HCT116 (cell line): ENCODE data around the gene CHRNA7. TPM values are rescaled to one million over a fixed set of nuclear protein-coding genes. Genes with fewer than 3 reads are reported as not detected.

Source experiments
- ATAC-seq: fragments of 200-7000 bp; cut with Tn5 transposase; 2 replicates; pipeline ENCODE4 v1.9.1; 2020; ENCODE audit warnings: mild to moderate bottlenecking, moderate library complexity
- BruUV-seq: library from RNA; stranded (reverse); fragments of 400-500 nt; replicated peaks from 2 replicates; lab custom pipeline; 2021; lab: Mats Ljungman, UMichigan
- CTCF ChIA-PET: fragments of 300-600 bp; sonication (Branson Sonifier 250); formaldehyde crosslinking; loops from one replicate; lab custom pipeline; 2021; ENCODE audit warnings: antibody characterized with exemption; lab: Charles Lee
- POLR2A ChIA-PET: fragments of 300-600, 350-600 bp; sonication (Branson Sonifier 250); formaldehyde crosslinking; loops from one replicate; lab custom pipeline; 2021; ENCODE audit warnings: antibody characterized with exemption; lab: Charles Lee
- RAD21 ChIA-PET, 2 experiments: fragments of 300-600 bp; sonication (Branson Sonifier 250); formaldehyde crosslinking; loops; one replicate each; lab custom pipeline; 2023; ENCODE audit warnings: low total read pairs in 2 of 2; ENCODE audit not compliant: uncharacterized antibody in 2 of 2, unreplicated experiment in 2 of 2, low non-redundant PET in 1 of 2; lab: Charles Lee
- DNase-seq: peaks from one replicate; pipeline ENCODE4 v3.0.0-alpha.2; 2010; ENCODE audit warnings: low read depth, low spot score
- H2AFZ ChIP-seq: fragments of 200-600 bp; shearing (Covaris generic), sonication (generic); 2 replicates; pipeline ENCODE4 v1.6.1; 2017; ENCODE audit warnings: low read depth, mixed run types, mixed read lengths, antibody characterized with exemption, low read length; ENCODE audit not compliant: poor library complexity, severe bottlenecking
- H3K27ac ChIP-seq: 2 replicates; pipeline ENCODE4 v1.5.1; 2012; ENCODE audit warnings: low read depth, low read length
- H3K27me3 ChIP-seq: fragments of 200-600 bp; sonication (generic); 2 replicates; pipeline ENCODE4 v1.6.1; 2016; ENCODE audit warnings: mixed run types, low read length, mixed read lengths; ENCODE audit not compliant: insufficient read depth
- H3K36me3 ChIP-seq, 2 experiments: fragments of 200-500 bp in 1 of 2; fragments of 200-600 bp in 1 of 2; sonication (Bioruptor generic) in 1 of 2; sonication (generic) in 1 of 2; 2 replicates each; pipeline versions ENCODE4 v1.5.1 to v1.6.1; 2014 to 2016; ENCODE audit warnings: low read length in 2 of 2, inconsistent platforms in 1 of 2, mixed read lengths in 1 of 2, mixed run types in 1 of 2; ENCODE audit not compliant: insufficient read depth in 2 of 2, control insufficient read depth in 1 of 2
- H3K4me1 ChIP-seq, 2 experiments: fragments of 200-600 bp in 1 of 2; sonication (generic) in 1 of 2; 2 replicates each; pipeline versions ENCODE4 v1.5.1 to v1.6.1; 2012 to 2017; ENCODE audit warnings: low read length in 2 of 2, inconsistent platforms in 1 of 2, mild to moderate bottlenecking in 1 of 2, mixed read lengths in 1 of 2, mixed run types in 1 of 2, moderate library complexity in 1 of 2; ENCODE audit not compliant: insufficient read depth in 2 of 2, control insufficient read depth in 1 of 2
- H3K4me2 ChIP-seq: fragments of 200-600 bp; sonication (generic); 2 replicates; pipeline ENCODE4 v1.6.1; 2017; ENCODE audit warnings: mixed run types, low read length, mixed read lengths
- H3K4me3 ChIP-seq, 2 experiments: fragments of 200-600 bp in 1 of 2; sonication (generic) in 1 of 2; replicated peaks in 1 of 2; 2 replicates each; pipeline ENCODE4 v1.5.1; 2011 to 2016; ENCODE audit warnings: low read length in 2 of 2, control low read depth in 1 of 2, low read depth in 1 of 2, mild to moderate bottlenecking in 1 of 2, mixed read lengths in 1 of 2, mixed run types in 1 of 2
- H3K79me2 ChIP-seq: fragments of 200-600 bp; sonication (generic); 2 replicates; pipeline ENCODE4 v1.6.1; 2017; ENCODE audit warnings: mild to moderate bottlenecking, mixed run types, low read length, moderate library complexity, mixed read lengths; ENCODE audit not compliant: insufficient read depth
- H3K9ac ChIP-seq: fragments of 200-600 bp; sonication (generic); 2 replicates; pipeline ENCODE4 v1.6.1; 2016; ENCODE audit warnings: low read length, mixed read lengths
- H3K9me2 ChIP-seq: fragments of 200-600 bp; sonication (generic), shearing (Covaris generic); 2 replicates; pipeline ENCODE4 v1.6.1; 2017; ENCODE audit warnings: mixed run types, mild to moderate bottlenecking, moderate library complexity; ENCODE audit not compliant: insufficient read depth
- H3K9me3 ChIP-seq, 2 experiments: fragments of 200-500 bp in 1 of 2; fragments of 200-600 bp in 1 of 2; sonication (Bioruptor generic) in 1 of 2; sonication (generic) in 1 of 2; 2 replicates each; pipeline ENCODE4 v1.6.1; 2014 to 2017; ENCODE audit warnings: low read length in 2 of 2, mixed read lengths in 2 of 2, inconsistent platforms in 1 of 2, low read depth in 1 of 2, mild to moderate bottlenecking in 1 of 2, mixed run types in 1 of 2, moderate library complexity in 1 of 2; ENCODE audit not compliant: control insufficient read depth in 1 of 2, insufficient read depth in 1 of 2
- H4K20me1 ChIP-seq: fragments of 200-600 bp; sonication (generic), shearing (Covaris generic); 2 replicates; pipeline ENCODE4 v1.6.1; 2017; ENCODE audit warnings: mixed run types, mild to moderate bottlenecking, moderate library complexity; ENCODE audit not compliant: insufficient read depth
- ATF3 ChIP-seq: IDR thresholded peaks from 2 replicates; pipeline ENCODE4 v1.6.1; 2012
- CBX3 ChIP-seq: IDR thresholded peaks from 2 replicates; pipeline ENCODE4 v1.6.1; 2012; ENCODE audit warnings: low read depth
- CTCF ChIP-seq, 3 experiments: fragments of 200-600 bp in 1 of 3; sonication (generic) in 1 of 3; IDR thresholded peaks in 2 of 3; conservative IDR thresholded peaks in 1 of 3; 2 replicates each; pipeline ENCODE4 v1.5.1; 2012 to 2017; ENCODE audit warnings: low read depth in 2 of 3, low read length in 2 of 3, antibody characterized with exemption in 1 of 3, borderline replicate concordance in 1 of 3, control low read depth in 1 of 3, mild to moderate bottlenecking in 1 of 3, mixed read lengths in 1 of 3, mixed run types in 1 of 3, moderate library complexity in 1 of 3; ENCODE audit not compliant: insufficient read depth in 1 of 3
- EGR1 ChIP-seq: IDR thresholded peaks from 2 replicates; pipeline ENCODE4 v1.6.1; 2012; ENCODE audit warnings: low read depth
- ELF1 ChIP-seq: IDR thresholded peaks from 2 replicates; pipeline ENCODE4 v1.6.1; 2012; ENCODE audit warnings: low read depth, borderline replicate concordance
- EZH2 ChIP-seq: fragments of 200-600 bp; sonication (generic); IDR thresholded peaks from 2 replicates; pipeline ENCODE4 v1.6.1; 2017; ENCODE audit warnings: antibody characterized with exemption, mixed run types
- FOSL1 ChIP-seq: IDR thresholded peaks from 2 replicates; pipeline ENCODE4 v1.6.1; 2012; ENCODE audit warnings: low read depth
- MAX ChIP-seq: IDR thresholded peaks from 2 replicates; pipeline ENCODE4 v1.6.1; 2012
- POLR2A ChIP-seq: IDR thresholded peaks from 2 replicates; pipeline ENCODE4 v1.7.0; 2011; ENCODE audit warnings: borderline replicate concordance; ENCODE audit not compliant: insufficient read depth, insufficient read length; ENCODE audit errors: extremely low read depth
- POLR2AphosphoS5 ChIP-seq: IDR thresholded peaks from 2 replicates; pipeline ENCODE4 v1.6.1; 2011; ENCODE audit warnings: mild to moderate bottlenecking, low read depth, low read length, moderate library complexity
- RAD21 ChIP-seq: IDR thresholded peaks from 2 replicates; pipeline ENCODE4 v1.6.1; 2012; ENCODE audit warnings: low read depth, mild to moderate bottlenecking
- SIN3A ChIP-seq: IDR thresholded peaks from 2 replicates; pipeline ENCODE4 v1.6.1; 2012; ENCODE audit warnings: low read depth
- SP1 ChIP-seq: IDR thresholded peaks from 2 replicates; pipeline ENCODE4 v1.6.1; 2012; ENCODE audit warnings: low read depth
- SRF ChIP-seq: IDR thresholded peaks from 2 replicates; pipeline ENCODE4 v1.6.1; 2012; ENCODE audit warnings: low read depth
- TCF7L2 ChIP-seq: IDR thresholded peaks from 2 replicates; pipeline ENCODE4 v1.7.0; 2011; ENCODE audit warnings: borderline replicate concordance, inconsistent platforms; ENCODE audit not compliant: insufficient read depth, insufficient read length; ENCODE audit errors: extremely low read depth
- ZBTB33 ChIP-seq: IDR thresholded peaks from 2 replicates; pipeline ENCODE4 v1.6.1; 2011; ENCODE audit warnings: mild to moderate bottlenecking, low read length, moderate library complexity; ENCODE audit not compliant: insufficient replicate concordance; ENCODE audit errors: extremely low read depth
- ZFX ChIP-seq: fragments of 450-650 bp; IDR thresholded peaks from 2 replicates; pipeline ENCODE4 v1.6.1; 2017
- intact Hi-C: fragments of 100-400 bp; cut with micrococcal nuclease; formaldehyde crosslinking; loops from 2 replicates; pipeline ENCODE4 v1.10.0; 2022
- total RNA-seq: library from RNA; stranded (reverse); gene quantifications from one replicate; pipeline ENCODE4 v1.2.1, GENCODE V29; 2021; ENCODE audit not compliant: unreplicated experiment

Gene CHRNA7
- total RNA-seq, 1 experiment from 2014 or later, result 6.8 TPM

GRCh38 chr15:32020156-32020555, 10.2 kb upstream of the CHRNA7 start:
- Histone ChIP-seq H3K36me3 (no peaks in the 10 kb centered on the region), H3K4me1 (no peaks in the 10 kb centered on the region), H3K79me2 (no peaks in the 10 kb centered on the region), H3K27me3 (no peaks in the 10 kb centered on the region), H3K4me3 (no peak overlapping the region), H3K27ac (no peak overlapping the region), H2AFZ (no peak overlapping the region), H3K9me2 (no peaks in the 10 kb centered on the region), H3K4me2 (no peak overlapping the region), H4K20me1 (no peaks in the 10 kb centered on the region), H3K9me3 (no peaks in the 10 kb centered on the region), H3K9ac (no peak overlapping the region)
- DNase-seq (no peak), ATAC-seq (no peak)
- CTCF ChIA-PET, result no interaction called here
- BruUV-seq, result no TSS peak
- TF ChIP-seq ZBTB33, result no peak
- no peak for TF ChIP-seq FOSL1
- no peak for TF ChIP-seq POLR2A
- no peak for TF ChIP-seq EZH2
- no peak for TF ChIP-seq MAX
- no peak for TF ChIP-seq POLR2AphosphoS5
- no peak for TF ChIP-seq SP1
- no peak for TF ChIP-seq ZFX
- POLR2A ChIA-PET, result interaction anchor here (0.6 kb wide), 1 partner anchor 14 kb away, joined by 3 read pairs; no protein-coding TSS in a partner anchor
- RAD21 ChIA-PET, result no interaction called here
- intact Hi-C loops, result no loop called here

- TF ChIP-seq CBX3 (no peak), SP1 (no peak), MAX (no peak), SRF (no peak), RAD21 (no peak), EZH2 (no peak), EGR1 (no peak), CTCF (IDR thresholded peaks at IDR 0.05 in 2 of 3, conservative IDR thresholded peaks at IDR 0.05 in 1 of 3; ENCODE audit: borderline replicate concordance in 1 of 3, insufficient read depth in 1 of 3, low read depth in 2 of 3, low read length in 2 of 3) (no peak), TCF7L2 (no peak), FOSL1 (no peak), POLR2A (no peak), SIN3A (no peak), ELF1 (no peak), ATF3 (no peak)
- TF ChIP-seq, all 23 proteins: peak for 0
- Histone ChIP-seq H3K4me3 (no peak overlapping the region), H3K4me2 (peak overlapping the region; percentile 79), H3K9me2 (no peaks in the 10 kb centered on the region), H3K4me1 (peaks cover 13 to 20% of the 10 kb centered on the region in 2 experiments), H3K9ac (no peak overlapping the region), H3K36me3 (no peaks in the 10 kb centered on the region), H3K27ac (no peak overlapping the region), H4K20me1 (no peaks in the 10 kb centered on the region), H3K27me3 (no peaks in the 10 kb centered on the region), H3K79me2 (no peaks in the 10 kb centered on the region), H2AFZ (no peak overlapping the region), H3K9me3 (no peaks in the 10 kb centered on the region)
- ChIA-PET RAD21 (interaction anchor here in 1 of 2 experiments (1.0 kb wide), 1 partner anchor 51 kb away, joined by 3 read pairs; no protein-coding TSS in a partner anchor), POLR2A (interaction anchor here (1.2 kb wide), 1 partner anchor 14 kb away, joined by 4 read pairs; no protein-coding TSS in a partner anchor), CTCF (interaction anchor here (1.0 to 2.3 kb wide), 4 partner anchors 9 to 161 kb away, joined by 4 to 9 read pairs (median 6); no protein-coding TSS in a partner anchor)
- ATAC-seq, result no peak
- BruUV-seq, result no TSS peak
- intact Hi-C loops, result no loop called here
- no peak for DNase-seq
These were observed 1.4 kb upstream of the CHRNA7 start for GRCh38 chr15:32028921-32029320.
